ENCODE results near the gene ACSL1. TPM values are rescaled to one million over a fixed set of nuclear protein-coding genes. Genes with fewer than 3 reads are reported as not detected.
A peak's percentile ranks its signal among the peaks of the same experiment; 100 is the strongest.
"Not testable (repeated sequence)": the region's sequence is repeated elsewhere in the genome, so short reads cannot be mapped to it uniquely, and the experiment has no call there.

Gene ACSL1
- total and polyA plus RNA-seq, 2 experiments from 2014 or later, result 15.4 to 16.8 TPM

DNA sequence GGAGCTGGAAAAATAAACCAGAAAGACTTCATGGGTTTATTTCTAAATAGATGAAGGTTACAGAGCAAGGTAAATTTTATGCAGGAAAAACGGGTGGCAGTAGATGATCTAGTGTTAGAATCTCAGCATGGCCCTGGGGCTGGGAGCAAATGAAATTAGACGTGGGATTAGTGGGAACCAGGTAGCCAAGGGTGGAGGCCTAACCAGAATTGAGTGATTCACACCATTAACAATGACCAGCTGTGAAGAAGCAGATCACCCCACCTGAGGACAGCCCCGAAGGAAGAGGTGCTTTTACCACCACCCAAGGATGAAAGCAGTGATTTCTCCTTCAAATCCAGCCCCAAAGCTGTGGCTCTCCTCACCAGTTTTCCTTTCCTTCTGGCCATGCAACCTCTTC lies 20.8 kb upstream of the ACSL1 start:
- WGBS, 2 experiments (ENCODE audit: low coverage in 1 of 2, low lambda C conversion rate in 2 of 2, missing lambda C conversion rate in 2 of 2), result 60 to 61% methylated on average over 3 of the region's 3 CpGs
- Histone ChIP-seq H3K4me2 (ENCODE audit: unreplicated experiment) (no peak overlapping the region), H3K79me2 (ENCODE audit: insufficient read depth) (no peaks in the 10 kb centered on the region), H4K20me1 (ENCODE audit: insufficient read depth) (no peaks in the 10 kb centered on the region), H3K4me3 (no peak overlapping the region), H2AFZ (no peak overlapping the region), H3K9me2 (ENCODE audit: insufficient read depth) (no peaks in the 10 kb centered on the region), H3K27ac (no peak overlapping the region), H3K9me3 (ENCODE audit: low read depth) (no peaks in the 10 kb centered on the region), H3K36me3 (ENCODE audit: low read depth) (no peaks in the 10 kb centered on the region), H3K9ac (no peak overlapping the region), H3K4me1 (ENCODE audit: insufficient read depth) (0 out of 2 replicates have a peak, but pooled peaks cover 4% of the 10 kb centered on the region), H3K27me3 (replicated peaks; ENCODE audit: insufficient read depth) (no peaks in the 10 kb centered on the region; the same call in 1 of the 2 replicates), H3F3A (ENCODE audit: insufficient read depth) (no peaks in the 10 kb centered on the region)
- TF ChIP-seq EZH2phosphoT487 (IDR thresholded peaks at IDR 0.05; ENCODE audit: insufficient read depth, low read depth) (no peak), EZH2 (IDR thresholded peaks at IDR 0.05; ENCODE audit: insufficient read depth, poor library complexity, severe bottlenecking) (no peak)
- in situ Hi-C loops (cut with MboI), result no loop called here
- no peak for DNase-seq

GRCh38 chr4:184845367-184846021 lies 19.7 kb upstream of the ACSL1 start:
- Histone ChIP-seq H3K79me2 (ENCODE audit: insufficient read depth) (no peaks in the 10 kb centered on the region), H3K36me3 (ENCODE audit: low read depth) (no peaks in the 10 kb centered on the region), H3K4me3 (no peak overlapping the region), H3F3A (ENCODE audit: insufficient read depth) (no peaks in the 10 kb centered on the region), H3K27me3 (replicated peaks; ENCODE audit: insufficient read depth) (no peaks in the 10 kb centered on the region; the same call in 1 of the 2 replicates), H4K20me1 (ENCODE audit: insufficient read depth) (no peaks in the 10 kb centered on the region), H3K27ac (no peak overlapping the region), H3K9ac (no peak overlapping the region), H2AFZ (no peak overlapping the region), H3K4me1 (ENCODE audit: insufficient read depth) (0 out of 2 replicates have a peak, but pooled peaks cover 4% of the 10 kb centered on the region), H3K9me2 (ENCODE audit: insufficient read depth) (no peaks in the 10 kb centered on the region), H3K4me2 (ENCODE audit: unreplicated experiment) (peak overlapping the region; percentile 10), H3K9me3 (ENCODE audit: low read depth) (no peaks in the 10 kb centered on the region)
- no peak for TF ChIP-seq EZH2 (IDR thresholded peaks at IDR 0.05; ENCODE audit: insufficient read depth, poor library complexity, severe bottlenecking)
- TF ChIP-seq EZH2phosphoT487 (IDR thresholded peaks at IDR 0.05; ENCODE audit: insufficient read depth, low read depth), result no peak
- 18 to 20% methylated on average over 7 of the region's 7 CpGs for WGBS, 2 experiments (ENCODE audit: low coverage in 1 of 2, low lambda C conversion rate in 2 of 2, missing lambda C conversion rate in 2 of 2)
- peak; percentile 76 for DNase-seq
- in situ Hi-C loops (cut with MboI), result no loop called here

DNA sequence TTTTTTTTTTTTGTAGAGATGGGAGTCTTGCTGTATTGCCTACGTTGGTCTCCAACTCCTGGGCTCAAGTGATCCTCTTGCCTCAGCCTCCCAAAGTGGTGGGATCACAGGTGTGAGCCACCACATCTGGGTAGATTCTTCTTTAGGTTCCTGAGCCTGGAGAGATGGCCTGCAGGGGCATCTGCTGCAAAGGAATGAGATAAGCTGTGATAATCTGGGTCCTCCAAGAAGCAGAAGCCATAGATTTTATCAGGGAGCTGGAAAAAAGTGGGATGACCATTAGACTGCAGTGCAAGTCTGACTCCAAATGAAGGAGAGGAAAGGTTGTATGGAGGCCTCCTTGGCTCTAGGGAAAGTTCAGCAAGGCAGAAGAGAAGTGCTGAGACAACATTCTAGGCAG lies 19.0 kb upstream of the ACSL1 start:
- no peaks in the 10 kb centered on the region for H3K9me3 ChIP-seq (ENCODE audit: low read depth)
- H3K4me2 ChIP-seq (ENCODE audit: unreplicated experiment), result no peak overlapping the region
- 0 out of 2 replicates have a peak, but pooled peaks cover 4% of the 10 kb centered on the region for H3K4me1 ChIP-seq (ENCODE audit: insufficient read depth)
- H3K9me2 ChIP-seq (ENCODE audit: insufficient read depth), result no peaks in the 10 kb centered on the region
- H3F3A ChIP-seq (ENCODE audit: insufficient read depth), result no peaks in the 10 kb centered on the region
- H3K27me3 ChIP-seq (replicated peaks; ENCODE audit: insufficient read depth), result no peaks in the 10 kb centered on the region; the same call in 1 of the 2 replicates
- in situ Hi-C loops (cut with MboI), result no loop called here
- no peak overlapping the region for H3K4me3 ChIP-seq
- no peak overlapping the region for H2AFZ ChIP-seq
- H3K27ac ChIP-seq, result no peak overlapping the region
- no peaks in the 10 kb centered on the region for H4K20me1 ChIP-seq (ENCODE audit: insufficient read depth)
- no peak overlapping the region for H3K9ac ChIP-seq
- no peaks in the 10 kb centered on the region for H3K36me3 ChIP-seq (ENCODE audit: low read depth)
- WGBS, 2 experiments (ENCODE audit: low coverage in 1 of 2, low lambda C conversion rate in 2 of 2, missing lambda C conversion rate in 2 of 2), result 33% methylated on average over 1 of the region's 1 CpG; no CpG with 5 or more reads in 1 of the 2 experiments
- no peak for DNase-seq
- TF ChIP-seq EZH2 (IDR thresholded peaks at IDR 0.05; ENCODE audit: insufficient read depth, poor library complexity, severe bottlenecking) (no peak), EZH2phosphoT487 (IDR thresholded peaks at IDR 0.05; ENCODE audit: insufficient read depth, low read depth) (no peak)
- no peaks in the 10 kb centered on the region for H3K79me2 ChIP-seq (ENCODE audit: insufficient read depth)

GRCh38 chr4:184843984-184844554 lies 18.3 kb upstream of the ACSL1 start:
- Histone ChIP-seq H3K36me3 (ENCODE audit: low read depth) (no peaks in the 10 kb centered on the region), H4K20me1 (ENCODE audit: insufficient read depth) (no peaks in the 10 kb centered on the region), H3K27ac (no peak overlapping the region), H2AFZ (no peak overlapping the region), H3K9me3 (ENCODE audit: low read depth) (no peaks in the 10 kb centered on the region), H3F3A (ENCODE audit: insufficient read depth) (no peaks in the 10 kb centered on the region), H3K9me2 (ENCODE audit: insufficient read depth) (no peaks in the 10 kb centered on the region), H3K9ac (no peak overlapping the region), H3K4me3 (no peak overlapping the region), H3K27me3 (replicated peaks; ENCODE audit: insufficient read depth) (no peaks in the 10 kb centered on the region; the same call in 1 of the 2 replicates), H3K79me2 (ENCODE audit: insufficient read depth) (no peaks in the 10 kb centered on the region), H3K4me2 (ENCODE audit: unreplicated experiment) (no peak overlapping the region), H3K4me1 (ENCODE audit: insufficient read depth) (0 out of 2 replicates have a peak, but pooled peaks cover 4% of the 10 kb centered on the region)
- no peak for TF ChIP-seq EZH2phosphoT487 (IDR thresholded peaks at IDR 0.05; ENCODE audit: insufficient read depth, low read depth)
- DNase-seq, result no peak
- in situ Hi-C loops (cut with MboI), result no loop called here
- WGBS, 2 experiments (ENCODE audit: low coverage in 1 of 2, low lambda C conversion rate in 2 of 2, missing lambda C conversion rate in 2 of 2), result 77 to 81% methylated on average over 16 of the region's 16 CpGs

- in situ Hi-C loops (cut with MboI); H3K4me3 ChIP-seq; H3K4me2 ChIP-seq (ENCODE audit: unreplicated experiment); H2AFZ ChIP-seq; H3K27me3 ChIP-seq (replicated peaks; ENCODE audit: insufficient read depth); H3K4me1 ChIP-seq (ENCODE audit: insufficient read depth); H3K36me3 ChIP-seq (ENCODE audit: low read depth); DNase-seq; H3K79me2 ChIP-seq (ENCODE audit: insufficient read depth); H3K27ac ChIP-seq; H3K9me2 ChIP-seq (ENCODE audit: insufficient read depth); H3K9me3 ChIP-seq (ENCODE audit: low read depth); H4K20me1 ChIP-seq (ENCODE audit: insufficient read depth); H3K9ac ChIP-seq; H3F3A ChIP-seq (ENCODE audit: insufficient read depth): not testable (repeated sequence)
- WGBS, 2 experiments (ENCODE audit: low coverage in 1 of 2, low lambda C conversion rate in 2 of 2, missing lambda C conversion rate in 2 of 2), result 36 to 49% methylated on average over 4 to 6 of the region's 6 CpGs
Observed at GRCh38 chr4:184839075-184839399, 13.3 kb upstream of the ACSL1 start.
